ENCODE measurements around the gene KIF4B.

Gene KIF4B

GRCh38 chr5:154995679-154996078 is 17.9 kb upstream of the KIF4B start:
- Histone ChIP-seq H3K4me3 (ENCODE audit: low read length, poor library complexity, severe bottlenecking) (no peak overlapping the region), H3K4me1 (ENCODE audit: insufficient read depth, low read length, poor library complexity, severe bottlenecking) (peaks cover 12% of the 10 kb centered on the region), H3F3A (ENCODE audit: low read depth) (no peaks in the 10 kb centered on the region), H3K9me3 (ENCODE audit: insufficient read depth, low read depth, low read length) (no peaks in the 10 kb centered on the region), H3K79me2 (ENCODE audit: insufficient read depth, low read length) (no peaks in the 10 kb centered on the region), H3K9ac (ENCODE audit: low read depth, low read length, poor library complexity, severe bottlenecking) (no peak overlapping the region), H4K20me1 (ENCODE audit: insufficient read depth, low read length, poor library complexity, severe bottlenecking) (no peaks in the 10 kb centered on the region), H3K9me2 (replicated peaks; ENCODE audit: low read depth, low read length) (no peaks in the 10 kb centered on the region), H3K4me2 (ENCODE audit: low read depth, low read length, poor library complexity, severe bottlenecking) (no peak overlapping the region), H2AFZ (ENCODE audit: low read length) (no peak overlapping the region), H3K27me3 (ENCODE audit: insufficient read depth, low read length, poor library complexity, severe bottlenecking) (no peaks in the 10 kb centered on the region), H3K36me3 (ENCODE audit: insufficient read depth, low read length) (no peaks in the 10 kb centered on the region)
- TF ChIP-seq, protein P1, sequence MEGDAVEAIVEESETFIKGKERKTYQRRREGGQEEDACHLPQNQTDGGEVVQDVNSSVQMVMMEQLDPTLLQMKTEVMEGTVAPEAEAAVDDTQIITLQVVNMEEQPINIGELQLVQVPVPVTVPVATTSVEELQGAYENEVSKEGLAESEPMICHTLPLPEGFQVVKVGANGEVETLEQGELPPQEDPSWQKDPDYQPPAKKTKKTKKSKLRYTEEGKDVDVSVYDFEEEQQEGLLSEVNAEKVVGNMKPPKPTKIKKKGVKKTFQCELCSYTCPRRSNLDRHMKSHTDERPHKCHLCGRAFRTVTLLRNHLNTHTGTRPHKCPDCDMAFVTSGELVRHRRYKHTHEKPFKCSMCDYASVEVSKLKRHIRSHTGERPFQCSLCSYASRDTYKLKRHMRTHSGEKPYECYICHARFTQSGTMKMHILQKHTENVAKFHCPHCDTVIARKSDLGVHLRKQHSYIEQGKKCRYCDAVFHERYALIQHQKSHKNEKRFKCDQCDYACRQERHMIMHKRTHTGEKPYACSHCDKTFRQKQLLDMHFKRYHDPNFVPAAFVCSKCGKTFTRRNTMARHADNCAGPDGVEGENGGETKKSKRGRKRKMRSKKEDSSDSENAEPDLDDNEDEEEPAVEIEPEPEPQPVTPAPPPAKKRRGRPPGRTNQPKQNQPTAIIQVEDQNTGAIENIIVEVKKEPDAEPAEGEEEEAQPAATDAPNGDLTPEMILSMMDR (conservative IDR thresholded peaks at IDR 0.05; ENCODE audit: low read length), result peak; percentile 58
- TF ChIP-seq EZH2phosphoT487 (IDR thresholded peaks at IDR 0.05; ENCODE audit: borderline replicate concordance), result no peak

- H3F3A ChIP-seq (ENCODE audit: low read depth), result no peaks in the 10 kb centered on the region
- no peaks in the 10 kb centered on the region for H3K9me3 ChIP-seq (ENCODE audit: insufficient read depth, low read depth, low read length)
- H3K4me3 ChIP-seq (ENCODE audit: low read length, poor library complexity, severe bottlenecking), result no peak overlapping the region
- no peaks in the 10 kb centered on the region for H3K9me2 ChIP-seq (replicated peaks; ENCODE audit: low read depth, low read length)
- H4K20me1 ChIP-seq (ENCODE audit: insufficient read depth, low read length, poor library complexity, severe bottlenecking), result no peaks in the 10 kb centered on the region
- peak overlapping the region; percentile 27 for H3K4me2 ChIP-seq (ENCODE audit: low read depth, low read length, poor library complexity, severe bottlenecking)
- H2AFZ ChIP-seq (ENCODE audit: low read length), result peak overlapping the region; percentile 30; the same call in 1 of the 2 replicates
- peaks cover 11% of the 10 kb centered on the region for H3K4me1 ChIP-seq (ENCODE audit: insufficient read depth, low read length, poor library complexity, severe bottlenecking)
- H3K9ac ChIP-seq (ENCODE audit: low read depth, low read length, poor library complexity, severe bottlenecking), result no peak overlapping the region
- H3K27me3 ChIP-seq (ENCODE audit: insufficient read depth, low read length, poor library complexity, severe bottlenecking), result no peaks in the 10 kb centered on the region
- H3K36me3 ChIP-seq (ENCODE audit: insufficient read depth, low read length), result no peaks in the 10 kb centered on the region
- no peaks in the 10 kb centered on the region for H3K79me2 ChIP-seq (ENCODE audit: insufficient read depth, low read length)
- no peak for TF ChIP-seq EZH2phosphoT487 (IDR thresholded peaks at IDR 0.05; ENCODE audit: borderline replicate concordance)
- TF ChIP-seq, protein P1 (conservative IDR thresholded peaks at IDR 0.05; ENCODE audit: low read length), result no peak
Observed at GRCh38 chr5:154997746-154998145, 15.8 kb upstream of the KIF4B start.

DNA sequence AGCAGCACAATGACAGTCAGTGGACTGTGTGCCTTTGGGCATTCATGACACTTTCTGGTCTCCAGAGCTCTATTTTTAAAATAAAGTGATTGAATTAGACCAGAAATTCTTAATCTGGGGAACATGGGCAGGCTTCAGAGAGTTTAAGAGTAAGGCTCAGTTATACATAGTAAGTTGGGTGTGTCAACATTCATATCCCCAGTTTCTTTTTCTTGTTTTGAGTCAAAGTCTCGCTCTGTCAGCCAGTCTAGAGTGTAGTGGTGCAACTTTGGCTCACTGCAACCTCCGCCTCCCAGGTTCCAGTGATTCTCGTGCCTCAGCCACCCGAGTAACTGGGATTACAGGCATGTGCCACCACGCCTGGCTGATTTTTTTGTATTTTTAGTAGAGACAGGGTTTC is 13.7 kb upstream of the KIF4B start:
- no peak for TF ChIP-seq EZH2phosphoT487 (IDR thresholded peaks at IDR 0.05; ENCODE audit: borderline replicate concordance)
- TF ChIP-seq, protein P1 (conservative IDR thresholded peaks at IDR 0.05; ENCODE audit: low read length), result no peak
- Histone ChIP-seq H4K20me1 (ENCODE audit: insufficient read depth, low read length, poor library complexity, severe bottlenecking) (no peaks in the 10 kb centered on the region), H3K36me3 (ENCODE audit: insufficient read depth, low read length) (no peaks in the 10 kb centered on the region), H3F3A (ENCODE audit: low read depth) (no peaks in the 10 kb centered on the region), H3K27me3 (ENCODE audit: insufficient read depth, low read length, poor library complexity, severe bottlenecking) (no peaks in the 10 kb centered on the region), H3K4me1 (ENCODE audit: insufficient read depth, low read length, poor library complexity, severe bottlenecking) (peaks cover 5% of the 10 kb centered on the region), H3K4me3 (ENCODE audit: low read length, poor library complexity, severe bottlenecking) (no peak overlapping the region), H3K9me3 (ENCODE audit: insufficient read depth, low read depth, low read length) (no peaks in the 10 kb centered on the region), H3K4me2 (ENCODE audit: low read depth, low read length, poor library complexity, severe bottlenecking) (no peak overlapping the region), H3K9ac (ENCODE audit: low read depth, low read length, poor library complexity, severe bottlenecking) (no peak overlapping the region), H2AFZ (ENCODE audit: low read length) (no peak overlapping the region), H3K79me2 (ENCODE audit: insufficient read depth, low read length) (no peaks in the 10 kb centered on the region), H3K9me2 (replicated peaks; ENCODE audit: low read depth, low read length) (no peaks in the 10 kb centered on the region)

Data from Loucy (cell line).